GM15510 (cell line): Measurements from ENCODE around the gene ANKUB1.

Experiments used
- POLR2A ChIP-seq: IDR thresholded peaks from 3 replicates; pipeline ENCODE4 v1.6.1; 2011; ENCODE audit warnings: borderline replicate concordance; ENCODE audit not compliant: insufficient read length; ENCODE audit errors: extremely low read depth

The ANKUB1 gene, protein sequence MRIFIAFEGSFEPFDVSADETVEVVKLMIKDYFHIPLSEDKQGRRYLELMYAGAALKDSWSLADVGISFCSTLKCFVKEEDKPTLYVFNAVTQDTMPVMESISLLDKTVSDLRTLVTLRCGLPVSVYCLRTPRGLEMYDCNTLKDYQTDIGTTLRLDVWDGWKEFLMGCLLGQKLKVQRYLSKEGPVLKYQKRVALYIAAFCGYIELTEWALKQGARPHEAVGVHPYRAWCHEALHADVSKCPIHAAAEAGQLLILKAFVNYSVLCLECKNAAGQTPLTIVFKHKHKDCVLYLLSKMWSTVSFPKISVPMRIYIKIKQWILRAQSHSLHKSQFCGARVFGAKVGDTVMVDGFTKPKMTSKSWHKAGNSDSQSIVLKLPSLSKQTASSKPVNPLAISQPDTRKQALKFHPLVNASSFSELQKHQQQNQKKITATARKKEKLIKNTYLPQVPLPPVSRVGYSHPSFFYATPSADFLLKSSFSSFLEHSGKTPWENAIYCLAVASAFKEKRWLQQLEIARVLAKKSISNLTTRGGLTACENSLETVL

DNA sequence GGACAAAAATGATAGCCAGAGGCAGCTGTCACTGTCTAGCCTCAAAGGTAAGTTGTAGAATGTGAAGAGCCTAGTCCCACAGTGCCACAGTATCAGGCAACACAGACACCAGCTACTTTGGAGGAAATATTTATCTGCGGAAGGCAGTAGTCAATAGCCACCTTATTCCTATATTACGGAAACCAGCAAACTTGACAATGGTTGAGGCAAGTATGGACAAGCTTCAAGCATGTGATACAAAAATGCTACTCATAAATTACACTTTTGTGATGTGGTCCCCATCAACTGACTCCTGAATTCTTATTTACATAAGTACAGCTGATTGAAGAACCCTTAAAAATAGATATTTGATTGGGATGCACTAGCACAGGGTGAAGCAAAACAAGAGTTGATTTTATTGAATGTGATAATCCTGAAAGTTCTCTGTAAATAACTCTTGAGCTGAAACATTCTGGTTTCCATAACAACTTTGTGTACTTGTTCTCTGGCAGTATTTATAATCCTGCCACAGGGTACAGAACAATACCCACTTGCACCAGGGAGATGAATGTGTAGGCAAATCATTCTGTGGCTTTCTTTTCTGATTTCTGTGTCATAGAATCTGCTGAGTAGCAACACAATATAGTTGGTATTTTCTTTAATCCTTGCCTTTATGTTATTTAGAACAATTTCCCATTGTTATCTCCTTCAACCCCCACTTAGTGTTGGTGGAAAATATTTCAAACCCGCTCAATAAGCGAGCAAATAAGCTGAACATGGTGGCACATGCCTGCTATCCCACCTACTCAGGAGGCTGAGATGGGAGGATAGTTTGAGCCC lies at the start of gene ANKUB1:
TSS of gene ANKUB1 (minus strand) at position 103 of the 819 bp plus-strand sequence. CDS start 188 bp downstream, outside the sequence.
- no peak for TF ChIP-seq POLR2A

DNA sequence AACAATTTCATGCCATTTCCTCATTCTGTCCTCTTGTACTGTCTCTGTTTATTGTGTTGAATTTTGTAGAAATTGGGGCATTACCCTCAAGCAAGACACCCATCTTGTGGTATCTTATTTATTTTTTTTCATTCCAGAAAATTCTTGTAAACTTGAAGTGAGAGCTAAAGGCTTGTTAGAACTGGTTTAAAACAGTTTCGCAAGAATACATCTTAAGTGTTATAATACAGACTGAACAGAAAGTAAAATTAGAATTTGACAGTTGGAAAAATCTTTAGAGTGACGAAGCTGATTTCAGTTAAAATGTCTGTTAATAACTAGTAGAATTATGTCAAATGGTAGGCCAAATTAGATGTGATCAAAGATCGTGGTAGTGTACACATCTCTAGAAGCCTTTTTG lies 47.5 kb upstream of the ANKUB1 start:
- no peak for TF ChIP-seq POLR2A

DNA sequence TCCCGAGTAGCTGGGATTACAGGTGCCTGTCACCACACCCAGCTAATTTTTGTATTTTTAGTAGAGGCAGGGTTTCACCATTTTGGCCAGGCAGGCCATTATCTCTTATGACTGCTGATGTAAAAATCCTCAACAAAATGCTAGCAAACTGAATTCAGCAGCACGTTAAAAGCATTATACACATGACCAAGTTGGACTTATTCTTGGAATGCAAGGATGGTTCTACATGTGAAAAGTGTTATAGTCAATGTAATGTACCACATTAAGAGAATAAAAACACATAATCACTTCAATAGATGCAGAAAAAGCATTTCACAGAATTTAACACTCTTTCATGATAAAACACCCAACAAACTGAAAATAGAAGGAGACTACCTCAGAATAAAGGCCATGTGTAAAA lies 40.9 kb upstream of the ANKUB1 start:
- TF ChIP-seq POLR2A: no peak

DNA sequence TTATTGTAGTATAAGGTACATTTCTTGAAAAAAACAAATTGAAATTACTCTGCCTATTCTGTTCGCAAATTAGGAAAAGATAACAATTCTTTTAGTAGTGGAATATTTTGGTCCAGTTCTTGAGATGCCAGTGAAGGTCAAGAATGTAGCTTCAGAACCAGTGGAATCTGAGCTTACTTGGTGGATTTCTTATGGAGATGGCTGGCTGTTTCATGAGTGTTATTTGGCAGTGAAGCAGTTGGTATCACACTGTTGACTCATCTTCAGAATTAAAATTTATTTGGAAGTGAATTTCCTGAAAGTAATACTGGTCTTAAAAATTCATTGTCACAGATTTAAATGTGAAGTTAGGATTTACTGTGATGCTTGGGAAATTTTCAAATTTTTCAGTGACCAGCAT lies 39.7 kb upstream of the ANKUB1 start:
- TF ChIP-seq POLR2A: no peak

DNA sequence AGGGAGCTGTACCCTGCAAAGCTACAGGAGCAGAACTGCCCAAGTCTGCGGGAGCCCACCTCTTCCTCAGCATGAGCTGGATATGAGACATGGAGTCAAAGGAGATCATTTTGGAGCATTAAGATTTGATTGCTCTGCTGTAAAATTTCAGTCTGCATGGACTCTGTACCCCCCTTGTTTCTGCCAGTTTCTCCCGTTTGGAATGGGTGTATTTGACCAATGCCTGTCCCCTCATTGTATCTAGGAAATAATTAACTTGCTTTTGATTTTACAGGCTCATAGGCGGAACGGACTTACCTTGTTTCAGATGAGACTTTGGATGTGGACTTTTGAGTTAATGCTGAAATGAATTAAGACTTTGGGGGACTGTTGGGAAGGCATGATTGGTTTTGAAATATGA lies 39.0 kb upstream of the ANKUB1 start:
- TF ChIP-seq POLR2A: no peak

DNA sequence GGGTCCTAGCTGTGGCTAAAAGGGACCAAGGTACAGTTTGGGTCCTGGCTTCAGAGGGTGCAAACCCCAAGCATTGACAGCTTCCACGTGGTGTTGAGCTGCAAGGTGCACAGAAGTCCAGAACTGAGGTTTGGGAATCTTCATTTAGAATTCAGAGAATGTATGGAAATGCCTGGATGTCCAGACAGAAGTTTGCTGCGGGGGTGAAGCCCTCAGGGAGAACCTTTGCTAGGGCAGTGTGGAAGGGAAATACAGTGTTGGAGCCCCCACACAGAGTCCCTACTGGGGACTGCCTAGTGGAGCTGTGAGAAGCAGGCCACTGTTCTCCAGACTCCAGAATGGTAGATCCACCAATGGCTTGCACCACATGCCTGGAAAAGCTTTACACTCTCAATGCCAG lies 38.5 kb upstream of the ANKUB1 start:
- TF ChIP-seq POLR2A: no peak

DNA sequence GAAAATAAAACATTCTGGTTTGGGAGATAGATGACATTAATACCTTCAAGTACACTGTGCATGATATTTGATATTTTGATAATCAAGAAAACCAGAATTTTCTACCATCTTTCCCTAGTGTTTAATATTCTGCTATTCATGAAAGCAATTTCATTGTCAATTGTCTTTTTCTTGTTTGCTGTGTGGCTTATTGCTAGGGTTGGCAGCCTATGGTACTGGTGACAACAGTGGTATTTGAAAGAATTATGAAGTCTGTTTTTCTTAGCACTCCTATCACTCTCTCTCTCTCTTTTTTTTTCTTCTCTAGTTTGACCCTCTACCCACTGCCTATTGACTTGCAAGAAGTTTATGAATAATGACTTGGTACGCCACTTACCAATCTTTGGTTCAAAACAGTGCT lies 36.0 kb upstream of the ANKUB1 start:
- no peak for TF ChIP-seq POLR2A

DNA sequence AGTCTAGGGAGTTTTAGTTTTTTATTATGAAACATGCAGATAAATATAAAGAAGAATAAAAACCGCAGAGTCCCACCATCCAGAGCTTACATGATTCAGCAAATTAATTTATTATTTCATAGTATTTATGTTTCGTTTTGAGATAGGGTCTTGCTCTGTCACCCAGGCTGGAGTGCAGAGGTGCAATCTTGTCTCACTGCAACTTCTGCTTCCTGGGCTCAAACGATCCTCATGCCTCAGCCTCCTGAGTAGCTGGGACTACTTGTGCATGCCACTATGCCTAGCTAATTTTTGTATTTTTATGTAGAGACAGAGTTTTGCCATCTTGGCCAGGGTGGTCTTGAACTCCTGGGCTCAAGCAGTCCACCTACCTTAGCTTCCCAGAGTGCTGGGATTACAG lies 34.3 kb upstream of the ANKUB1 start:
- TF ChIP-seq POLR2A: no peak

DNA sequence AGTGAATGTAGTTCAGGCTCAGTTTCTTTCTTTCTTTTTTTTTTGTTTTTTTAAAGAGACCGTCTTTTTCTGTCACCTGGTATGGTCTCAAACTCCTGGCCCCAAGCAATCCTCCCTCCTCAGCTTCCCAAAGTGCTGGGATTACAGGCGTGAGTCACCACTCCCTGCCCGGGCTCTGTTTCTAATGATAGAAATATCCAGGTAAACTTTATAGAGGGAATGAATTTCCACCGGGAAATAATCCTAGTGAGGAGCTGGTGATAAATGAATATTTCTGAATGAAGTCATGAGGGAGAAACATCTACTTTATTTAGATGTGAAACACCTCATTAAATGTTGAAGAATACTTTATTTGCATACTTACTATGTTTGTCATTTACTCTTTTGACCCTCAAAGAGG lies 27.8 kb upstream of the ANKUB1 start:
- TF ChIP-seq POLR2A: no peak

DNA sequence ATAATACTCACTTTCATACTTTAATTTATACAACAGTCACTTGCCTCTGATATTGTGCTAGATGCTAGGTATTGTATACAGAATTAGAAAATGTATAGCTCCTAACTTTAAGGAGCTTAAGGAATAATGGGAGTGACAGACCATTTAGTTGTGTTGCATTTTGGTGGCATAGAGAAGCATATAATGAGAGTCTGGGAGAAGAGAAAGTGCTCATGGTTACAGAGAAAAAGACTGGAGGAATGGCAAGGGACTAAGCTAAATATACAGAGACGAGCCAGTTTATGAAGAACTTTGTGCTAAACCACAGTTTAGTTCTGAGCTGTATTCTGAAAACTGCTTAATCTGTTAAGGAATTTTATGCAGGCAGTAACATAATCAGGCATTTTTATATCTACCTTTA lies 27.1 kb upstream of the ANKUB1 start:
- TF ChIP-seq POLR2A: no peak

DNA sequence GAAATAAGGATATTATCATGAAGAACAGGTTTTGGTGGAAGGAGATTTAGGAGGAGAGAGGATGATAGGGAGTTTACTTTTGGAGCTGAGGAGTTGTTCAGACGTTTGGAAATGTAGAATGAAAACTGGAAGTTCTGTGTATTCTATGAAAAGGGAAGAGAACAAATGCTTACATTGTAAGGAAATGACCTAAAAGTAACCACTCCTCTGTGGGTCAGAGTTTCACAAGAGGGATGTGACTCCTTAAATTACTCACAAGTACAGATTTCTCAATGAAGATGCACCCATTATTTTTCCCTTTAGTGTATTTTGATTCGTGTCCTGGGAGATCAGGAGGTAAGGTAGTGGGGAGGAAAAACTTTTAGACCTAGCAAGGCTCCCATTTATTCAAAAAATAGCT lies 24.6 kb upstream of the ANKUB1 start:
- TF ChIP-seq POLR2A: no peak

DNA sequence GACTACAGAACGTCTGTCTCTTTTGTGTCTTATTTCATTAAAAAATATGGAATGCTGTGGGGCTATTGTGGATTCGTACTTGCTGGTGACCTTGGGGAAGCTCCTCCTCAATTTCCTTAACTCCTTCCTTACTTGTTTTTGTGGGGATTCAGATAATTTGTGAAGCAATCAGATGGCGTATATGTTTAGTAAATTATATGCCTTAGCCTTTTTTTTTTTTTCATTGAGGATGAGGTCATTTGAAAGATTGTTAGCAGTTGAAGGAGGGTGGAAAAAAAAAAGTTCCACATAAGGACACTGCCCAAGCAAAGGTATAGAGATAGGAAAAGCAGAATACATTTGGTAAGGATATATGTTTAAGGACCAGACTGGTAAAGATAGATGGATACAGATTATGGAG lies 24.0 kb upstream of the ANKUB1 start:
- no peak for TF ChIP-seq POLR2A

DNA sequence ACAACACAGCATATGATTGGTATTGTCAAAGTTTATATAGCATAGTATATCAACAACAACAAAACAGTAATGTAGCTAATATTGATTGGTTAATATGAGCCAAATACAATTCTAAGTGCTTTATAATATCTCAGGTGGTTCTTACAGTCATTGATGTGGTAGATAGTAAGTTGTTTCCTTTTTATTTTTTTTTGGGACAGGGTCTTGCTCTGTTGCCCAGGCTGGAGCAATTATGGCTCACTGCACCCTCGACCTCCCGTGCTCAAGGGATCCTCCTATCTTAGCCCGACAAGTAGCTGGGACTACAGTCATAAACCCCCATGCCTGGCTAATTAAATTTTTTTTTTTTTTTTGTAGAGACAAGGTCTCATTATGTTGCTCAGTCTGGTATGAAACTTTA lies 23.4 kb upstream of the ANKUB1 start:
- no peak for TF ChIP-seq POLR2A

DNA sequence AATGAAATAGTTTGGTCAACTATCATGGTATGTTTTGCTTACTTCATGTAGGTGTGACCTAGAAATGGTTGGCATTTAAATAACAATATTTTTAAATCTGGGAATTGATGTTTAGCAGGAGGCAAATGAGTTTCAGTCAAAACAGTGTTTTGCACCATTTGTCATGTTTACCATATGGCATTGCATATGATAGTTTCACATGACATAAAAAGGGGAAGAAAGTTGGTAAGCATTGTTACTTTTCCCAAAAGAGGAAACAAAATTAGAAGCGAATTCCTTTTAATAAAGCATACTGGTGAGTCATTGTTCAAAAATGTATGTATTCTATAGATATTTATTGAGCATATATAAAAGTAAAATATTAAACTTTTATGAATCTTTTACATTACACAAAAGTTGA lies 23.0 kb upstream of the ANKUB1 start:
- TF ChIP-seq POLR2A: no peak
